Heart left ventricle (tissue), 13 donors: Measurements from ENCODE around the gene TRIM5.

Source experiments
- CTCF ChIP-seq, 12 donors: fragments of 200-600 bp; sonication (generic) in 4 of 12; IDR thresholded peaks; one replicate each; pipeline versions ENCODE4 v1.5.0 to v1.8.0; 2018 to 2022; ENCODE audit warnings: antibody characterized with exemption in 12 of 12, mild to moderate bottlenecking in 5 of 12
- POLR2A ChIP-seq, 2 donors: fragments of 450-650 bp; IDR thresholded peaks; one replicate each; pipeline ENCODE4 v1.6.1; 2017; ENCODE audit warnings: antibody characterized with exemption in 2 of 2, mild to moderate bottlenecking in 2 of 2, moderate library complexity in 2 of 2
- donor health status: ischemic (EF 13 %, LVEDD 7.1; RV severe dilation, severe dysfunction).
- donor health status: DM: no; HTN: yes; CAD: no.
- donor health status: DM: no; HTN: no; CAD: no.
- donor health status: ischemic (EF 25% LVEDD 6.9; RV normal size, moderate dysfunction).
- donor health status: ischemic (EF 25% LVEDD 5.7; RV mildly dilated, moderate dysfunction).
- donor health status: ischemic (EF 35%, LVEDD 5.7; RV mildly dilated, moderate dysfunction).
- donor health status: nonischemic (EF 11% LVEDD 7.7; RV severe dilation, severe dysfunction).
- donor health status: DM: yes; HTN: yes; CAD: no.
- donor health status: PGD.
- donor health status: ischemic (EF 29% LVEDD 5.4; RV normal size, mild dysfunction).
- donor health status: nonischemic (EF 23%, LVEDD 6.1; RV moderate dilation, normal function).

- no peak for TF ChIP-seq CTCF (IDR thresholded peaks at IDR 0.05)
- no peak for TF ChIP-seq POLR2A (IDR thresholded peaks at IDR 0.05)
These were observed 59.6 kb downstream of the TRIM5 start for GRCh38 chr11:5625281-5625680.
